Keratinocyte (primary cell): Measurements from ENCODE around the gene EPHB1.

Experiments used
- CTCF ChIP-seq, 3 experiments: IDR thresholded peaks in 1 of 3; conservative IDR thresholded peaks in 1 of 3; optimal IDR thresholded peaks in 1 of 3; 2 replicates in 2 of 3; 3 replicates in 1 of 3; pipeline versions ENCODE3 to v1.5.1; 2011; ENCODE audit warnings: low read length in 3 of 3, mild to moderate bottlenecking in 3 of 3, moderate library complexity in 2 of 3, control low read depth in 1 of 3, inconsistent platforms in 1 of 3; ENCODE audit not compliant: insufficient read depth in 2 of 3; ENCODE audit errors: extremely low read depth in 1 of 3
- EZH2 ChIP-seq: IDR thresholded peaks from one replicate; pipeline ENCODE4 v1.6.1; 2012; ENCODE audit warnings: inconsistent platforms, mild to moderate bottlenecking, low read length, moderate library complexity

DNA sequence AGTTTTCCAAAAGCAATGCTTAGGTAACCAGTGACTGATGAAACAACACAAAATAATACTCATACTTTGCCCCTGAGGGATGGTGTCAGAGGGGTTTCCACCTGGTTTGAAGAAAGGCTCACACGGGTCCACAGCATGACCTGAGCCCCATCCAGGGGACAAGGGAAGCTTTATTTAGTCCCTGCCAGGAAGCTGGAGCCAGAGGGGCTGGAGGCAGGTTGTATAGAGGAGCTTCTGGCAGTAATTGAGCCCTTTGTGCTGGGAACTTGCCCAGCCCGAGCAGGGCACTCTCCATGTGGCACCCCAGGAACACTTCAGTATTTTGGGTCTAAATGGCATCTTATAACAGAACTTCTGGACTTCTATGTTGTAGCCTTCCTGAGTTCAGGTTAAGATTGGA lies 39.2 kb upstream of the EPHB1 start:
- TF ChIP-seq CTCF (optimal IDR thresholded peaks at IDR 0.05 in 1 of 3, IDR thresholded peaks at IDR 0.05 in 1 of 3, conservative IDR thresholded peaks at IDR 0.05 in 1 of 3; ENCODE audit: extremely low read depth in 1 of 3, insufficient read depth in 2 of 3, low read length in 3 of 3) (no peak), EZH2 (no peak)
